Fibroblast of skin of abdomen (primary cell): ENCODE results near the gene MYADML2.

Source experiments
- DNase-seq: peaks from one replicate; pipeline ENCODE4 v3.0.0-alpha.2; 2013

The MYADML2 gene

DNA sequence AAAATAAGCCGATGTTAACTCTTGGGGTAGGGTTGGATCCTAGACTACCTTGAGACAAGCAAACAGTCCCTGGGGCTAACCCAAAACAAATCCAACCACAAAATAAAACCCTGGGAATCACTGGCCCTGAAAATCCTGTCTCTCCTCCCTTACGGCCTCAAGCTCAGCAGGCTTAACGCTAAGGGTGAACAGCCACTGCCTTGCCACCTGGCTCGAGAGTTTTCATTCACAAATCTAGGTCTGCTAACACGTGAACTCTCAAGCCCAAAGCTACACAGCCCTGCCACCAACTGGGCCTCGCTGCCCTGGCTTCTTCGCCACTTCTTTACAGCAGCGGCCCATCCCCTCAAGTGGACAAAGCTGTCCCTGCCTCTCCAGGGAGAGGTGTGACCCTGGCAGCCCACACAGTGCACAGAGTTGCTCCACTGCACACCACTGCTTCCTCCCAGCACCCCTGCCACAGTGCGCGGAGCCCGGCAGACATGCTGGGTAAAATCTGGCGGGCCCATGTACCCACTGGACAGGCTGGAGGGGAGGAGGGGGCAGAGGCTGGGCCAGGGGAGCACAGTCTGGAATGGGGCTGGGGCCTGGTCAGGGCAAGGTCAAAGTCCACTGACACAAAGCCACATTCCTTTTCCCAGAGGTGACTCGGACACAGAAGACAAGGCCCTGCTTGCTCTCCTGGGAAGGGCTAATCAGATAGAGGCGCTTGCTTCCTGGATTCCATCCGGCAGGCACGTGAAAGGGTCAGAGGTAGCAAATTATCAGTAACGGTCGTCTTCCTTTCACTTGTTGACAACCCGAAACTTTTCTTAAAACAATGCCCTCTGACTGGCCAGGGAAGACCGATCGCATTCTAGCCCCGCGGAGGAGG, 36.8 kb downstream of the MYADML2 start:
- DNase-seq, result no peak

DNA sequence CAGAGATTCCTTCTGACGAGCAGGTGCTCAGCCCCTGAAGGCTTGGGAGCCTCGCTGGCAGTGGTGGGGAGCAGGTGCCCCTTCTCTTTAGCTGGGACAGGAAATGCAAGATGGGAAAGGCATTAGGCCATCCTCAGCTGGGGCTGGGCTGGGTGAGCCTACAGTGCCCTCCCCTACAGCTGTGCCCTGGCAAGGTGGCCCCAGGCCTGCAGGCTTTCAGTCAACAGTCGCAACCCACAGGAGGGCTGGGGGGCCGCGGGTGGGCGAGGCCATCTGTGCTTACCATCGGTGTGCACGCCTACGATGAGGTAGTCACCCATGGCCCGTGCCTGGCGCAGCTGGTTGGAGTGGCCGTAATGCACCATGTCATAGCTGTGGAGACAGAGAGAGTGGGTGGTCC, 37.8 kb downstream of the MYADML2 start:
- no peak for DNase-seq

DNA sequence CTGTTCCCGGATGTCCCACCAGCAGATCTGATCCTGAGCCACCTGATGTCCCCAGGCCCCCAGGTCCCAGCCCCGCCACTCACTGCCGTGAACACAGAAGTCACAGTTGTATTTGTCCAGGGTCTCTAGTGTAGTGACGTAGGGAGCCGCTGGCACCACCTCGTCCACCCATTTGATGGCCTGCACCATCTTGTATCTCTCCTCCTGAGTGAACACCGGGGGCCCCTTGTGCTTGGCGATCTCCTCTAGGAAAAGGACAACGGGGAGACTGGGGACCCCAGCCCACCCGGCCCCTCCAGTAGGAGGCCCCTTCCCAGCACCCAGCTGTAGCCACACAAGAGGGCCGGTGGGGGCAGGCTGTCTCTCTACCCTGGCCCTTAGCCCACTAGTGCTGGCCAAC, 38.2 kb downstream of the MYADML2 start:
- DNase-seq, result no peak

DNA sequence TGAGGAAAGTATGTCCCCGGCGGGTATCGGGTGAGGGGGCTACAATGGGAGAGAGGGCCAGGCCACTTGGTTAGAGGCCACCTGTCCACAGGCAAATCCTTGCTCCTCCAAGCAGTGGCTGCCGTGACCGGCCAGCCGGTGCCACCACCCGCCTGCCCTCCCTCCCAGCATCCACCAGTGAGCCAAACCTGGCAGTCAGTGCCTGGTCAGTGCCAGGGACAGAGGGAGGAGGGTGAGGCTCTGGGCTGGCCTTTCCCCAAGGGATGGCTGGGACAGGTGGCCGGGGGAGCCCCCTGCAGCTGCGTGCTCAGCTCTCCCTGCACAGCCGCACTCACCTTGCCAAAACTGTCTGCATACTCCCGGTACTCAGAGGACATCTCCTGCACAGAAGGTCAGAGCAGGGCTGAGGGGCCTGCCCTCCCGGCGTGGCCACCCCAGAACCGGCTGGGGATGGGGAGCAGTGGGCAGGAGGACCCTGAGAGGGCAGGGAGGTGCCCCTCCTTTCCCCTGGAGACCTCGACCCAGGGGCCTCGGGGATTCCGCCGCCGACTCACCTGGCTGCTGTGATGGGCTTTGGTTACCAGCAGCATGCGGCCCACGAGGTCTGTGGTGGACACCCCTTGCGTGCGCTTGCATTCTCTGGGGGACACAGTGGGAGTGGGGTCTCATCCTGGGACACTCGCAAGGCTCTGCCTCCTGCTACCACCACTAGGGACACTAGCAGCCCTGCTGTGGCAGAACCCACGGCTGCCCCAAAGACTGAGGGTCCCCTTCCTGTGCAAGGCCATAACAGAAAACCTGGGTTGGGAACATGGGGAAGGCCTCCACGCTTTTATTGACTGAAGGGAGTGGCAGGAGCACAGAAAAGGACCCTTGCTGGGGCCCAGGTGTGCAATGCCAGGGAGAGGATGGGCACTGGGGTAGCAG, 39.6 kb downstream of the MYADML2 start:
- DNase-seq, result no peak

DNA sequence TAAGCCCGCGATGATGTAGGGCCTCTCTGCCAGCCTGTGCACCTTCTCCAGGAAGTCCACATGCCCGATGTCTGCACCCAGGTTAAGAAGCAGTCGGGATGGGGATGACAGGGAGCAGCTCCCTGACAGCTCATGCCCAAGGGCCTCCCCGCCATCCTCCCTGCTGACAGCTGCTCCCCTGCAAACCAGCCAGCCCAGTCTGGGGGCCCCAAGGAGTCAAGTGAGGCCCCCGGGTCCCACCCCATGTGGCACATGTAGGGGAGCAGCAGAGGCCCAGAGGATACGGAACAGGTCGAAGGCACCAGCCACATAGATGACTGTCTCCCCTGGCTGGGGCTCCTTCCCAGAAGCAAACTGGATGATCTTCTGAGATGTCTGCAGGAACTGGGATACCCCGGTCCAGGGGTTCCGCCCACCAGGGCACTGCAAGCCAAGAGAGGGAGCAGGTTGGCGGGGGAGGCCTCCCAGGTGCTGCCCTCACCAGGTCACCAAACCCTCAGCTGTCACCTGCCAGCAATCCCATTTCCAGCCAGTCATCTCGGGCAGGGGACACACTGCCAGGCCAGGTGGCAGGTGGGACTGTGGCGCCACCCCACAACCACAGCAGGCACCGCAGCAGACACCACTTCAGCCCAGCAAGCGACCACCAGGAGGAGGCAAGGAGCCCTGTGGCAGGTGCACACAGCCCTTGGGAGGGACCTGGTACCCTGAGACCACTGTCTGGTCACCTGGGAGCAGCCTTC, 40.4 kb downstream of the MYADML2 start:
- no peak for DNase-seq

DNA sequence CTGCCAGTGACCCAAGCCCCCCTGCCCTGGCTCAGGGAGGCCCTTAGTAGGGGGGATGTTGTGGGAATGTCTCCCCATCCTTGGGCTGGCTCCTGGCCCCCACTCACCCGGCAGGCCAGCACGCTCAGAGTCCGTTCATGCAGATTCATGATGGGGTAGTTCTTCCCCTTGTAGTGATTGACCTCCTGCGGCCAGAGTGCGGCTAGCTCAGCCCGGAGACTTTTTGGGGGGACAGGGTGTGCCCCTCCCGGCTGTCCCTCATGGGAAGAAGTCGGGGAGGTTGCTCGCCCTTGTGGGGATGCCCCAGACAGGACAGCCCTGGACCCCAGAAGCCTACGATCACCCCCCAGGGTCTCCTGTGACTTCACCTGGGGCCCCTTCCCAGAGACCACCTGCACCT, 41.0 kb downstream of the MYADML2 start:
- no peak for DNase-seq

DNA sequence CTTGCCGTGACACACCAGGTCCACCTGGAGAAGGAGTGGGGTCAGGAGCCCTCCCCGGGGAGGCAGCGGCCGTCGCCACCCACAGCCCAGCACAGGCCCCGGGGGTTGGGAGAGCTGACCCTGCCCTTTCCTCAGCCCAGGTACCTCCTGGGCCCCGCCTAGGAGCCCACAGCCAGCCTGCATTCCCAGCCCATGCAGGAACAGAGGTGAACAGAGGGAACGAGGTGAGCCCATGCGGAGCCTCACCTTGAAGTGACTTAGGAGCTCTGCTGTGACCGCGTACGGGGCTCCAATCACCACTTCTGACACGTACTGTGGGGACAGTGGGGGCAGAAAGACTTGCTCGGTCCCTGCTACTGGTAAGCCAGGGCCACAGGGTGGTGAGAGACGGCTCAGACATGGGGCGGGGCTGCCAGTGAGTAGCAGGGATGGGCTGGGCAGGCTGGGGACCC, 41.6 kb downstream of the MYADML2 start:
- DNase-seq, result no peak

DNA sequence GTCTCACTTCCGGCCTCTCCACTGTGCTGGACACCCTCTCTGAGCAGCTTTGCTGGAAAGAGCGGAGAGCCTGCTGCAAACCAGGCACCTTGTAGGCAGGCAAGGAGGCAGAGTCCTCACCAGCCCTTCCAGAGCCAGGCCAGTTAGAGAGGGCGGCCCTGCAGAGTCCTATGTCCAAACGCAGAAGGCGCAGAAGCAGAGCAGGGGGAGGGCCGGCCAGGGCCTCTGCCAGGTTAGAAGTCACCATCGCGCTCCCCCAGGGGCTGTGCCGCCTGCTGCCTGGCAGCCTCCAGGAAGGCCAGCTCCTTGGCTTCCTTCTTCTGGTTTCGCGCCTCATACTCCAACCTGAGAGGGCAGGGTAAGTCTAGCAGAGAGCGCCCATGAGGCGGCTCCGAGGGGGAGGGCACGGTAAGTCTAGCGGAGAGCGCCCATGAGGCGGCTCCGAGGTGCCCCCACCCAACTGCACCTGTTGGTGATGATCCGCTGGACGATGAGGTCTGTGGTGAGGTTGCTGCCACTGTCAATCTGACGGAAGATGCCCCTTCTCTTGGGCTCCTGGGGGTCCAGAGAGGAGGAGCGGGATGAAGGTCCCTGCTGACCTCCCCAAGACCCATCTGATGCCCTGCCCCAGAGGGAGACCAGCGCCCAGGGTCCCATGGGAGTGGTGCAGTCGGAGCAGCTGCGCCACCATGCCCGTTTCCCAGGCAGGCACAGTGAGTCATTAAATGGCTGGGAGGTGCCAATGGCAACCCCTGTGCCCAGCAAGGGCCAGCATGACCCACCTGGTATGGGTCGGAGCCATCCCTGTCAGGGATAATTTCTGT, 42.2 kb downstream of the MYADML2 start:
- no peak for DNase-seq

DNA sequence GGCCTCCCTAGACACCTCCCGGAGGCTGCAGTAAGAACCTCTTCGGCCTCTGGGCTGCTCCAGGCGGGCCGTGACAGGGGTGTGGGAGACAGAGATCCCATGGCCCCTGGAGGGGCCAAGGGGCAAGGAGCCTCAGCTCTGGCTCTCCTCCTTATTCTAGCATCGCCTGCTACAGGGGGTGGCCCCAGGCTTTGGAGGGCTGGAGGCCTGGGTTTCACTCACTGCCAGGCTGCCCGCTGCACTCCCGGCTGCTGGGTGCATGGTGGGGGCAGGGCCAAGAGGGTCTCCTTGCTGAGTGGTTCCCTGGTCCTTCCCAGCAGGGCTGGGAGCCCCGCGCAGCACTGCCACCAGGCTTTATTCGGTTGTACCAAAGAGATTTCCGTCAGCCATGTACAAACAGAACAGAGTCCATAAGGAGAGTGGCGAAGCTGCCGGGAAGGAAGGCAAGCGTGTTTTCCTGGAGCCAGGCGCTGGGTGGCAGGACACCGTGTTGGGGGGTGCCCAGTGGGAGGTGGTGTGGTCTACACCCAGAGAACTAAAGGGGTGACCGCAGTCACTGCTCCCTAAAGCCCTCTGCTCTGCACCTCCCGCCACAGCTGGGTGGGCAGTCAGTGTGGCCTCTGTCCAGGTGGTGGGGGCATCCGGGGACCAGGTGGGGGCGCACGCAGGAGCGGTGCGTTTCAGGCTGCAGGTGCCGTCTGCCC, 43.0 kb downstream of the MYADML2 start:
- DNase-seq, result no peak

DNA sequence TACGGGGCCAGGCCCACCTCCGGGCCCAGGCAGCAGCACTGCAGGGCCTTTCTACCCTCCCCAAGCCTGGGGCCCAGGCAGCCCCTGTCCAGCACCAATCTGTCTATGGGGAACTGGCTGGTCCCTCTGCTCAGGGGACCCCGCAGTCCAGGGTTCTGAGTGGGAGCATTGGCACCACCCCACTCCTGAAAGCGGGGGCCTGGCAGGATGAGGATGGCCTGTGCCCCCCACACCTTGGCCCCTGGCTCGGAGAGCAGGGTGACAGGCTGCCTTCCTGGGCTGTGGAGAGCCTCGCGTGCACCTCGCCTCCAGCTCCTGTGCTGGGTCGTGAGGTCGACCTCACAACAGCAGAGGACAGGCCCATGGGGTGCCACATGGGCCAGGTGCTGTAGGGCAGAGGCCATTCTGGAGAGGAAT, 43.6 kb downstream of the MYADML2 start:
- no peak for DNase-seq

DNA sequence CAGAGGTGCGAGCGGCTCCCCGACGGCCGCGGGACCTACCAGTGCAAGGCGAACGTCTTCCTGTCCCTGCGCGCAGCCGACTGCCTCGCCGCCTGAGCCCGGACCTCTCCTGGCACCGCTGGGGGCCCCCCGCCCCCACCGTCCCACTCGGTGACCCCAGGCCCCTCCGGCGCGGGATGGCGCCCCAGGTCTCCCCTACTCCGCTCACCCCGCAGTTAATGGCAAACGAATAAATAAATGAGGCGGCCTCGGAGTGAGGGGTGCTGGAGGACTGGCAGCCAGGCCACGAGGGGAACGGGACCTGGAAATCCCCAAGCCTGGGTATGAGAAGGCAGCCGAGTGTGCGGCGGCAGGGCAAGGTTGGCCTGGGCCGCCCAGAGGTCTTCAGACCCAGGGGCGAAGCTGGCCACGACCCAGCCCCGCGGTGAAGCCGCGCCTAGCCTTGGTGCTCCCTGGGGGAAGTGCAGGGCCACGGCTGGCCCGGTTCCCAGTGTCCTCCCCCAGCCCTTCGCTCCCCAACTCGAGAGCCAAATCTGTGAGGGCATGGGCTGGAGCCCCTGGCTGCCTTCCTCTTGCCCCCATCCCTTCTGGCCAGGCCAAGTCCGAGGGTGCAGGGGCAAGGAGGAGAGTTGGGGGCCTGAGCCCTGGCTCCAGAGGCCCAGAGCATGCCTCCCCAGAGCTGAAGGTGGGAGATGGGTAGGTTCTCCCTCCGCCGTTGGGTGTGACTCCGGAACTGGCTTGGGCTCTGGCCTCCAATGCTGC, 44.2 kb downstream of the MYADML2 start:
- DNase-seq, result no peak

DNA sequence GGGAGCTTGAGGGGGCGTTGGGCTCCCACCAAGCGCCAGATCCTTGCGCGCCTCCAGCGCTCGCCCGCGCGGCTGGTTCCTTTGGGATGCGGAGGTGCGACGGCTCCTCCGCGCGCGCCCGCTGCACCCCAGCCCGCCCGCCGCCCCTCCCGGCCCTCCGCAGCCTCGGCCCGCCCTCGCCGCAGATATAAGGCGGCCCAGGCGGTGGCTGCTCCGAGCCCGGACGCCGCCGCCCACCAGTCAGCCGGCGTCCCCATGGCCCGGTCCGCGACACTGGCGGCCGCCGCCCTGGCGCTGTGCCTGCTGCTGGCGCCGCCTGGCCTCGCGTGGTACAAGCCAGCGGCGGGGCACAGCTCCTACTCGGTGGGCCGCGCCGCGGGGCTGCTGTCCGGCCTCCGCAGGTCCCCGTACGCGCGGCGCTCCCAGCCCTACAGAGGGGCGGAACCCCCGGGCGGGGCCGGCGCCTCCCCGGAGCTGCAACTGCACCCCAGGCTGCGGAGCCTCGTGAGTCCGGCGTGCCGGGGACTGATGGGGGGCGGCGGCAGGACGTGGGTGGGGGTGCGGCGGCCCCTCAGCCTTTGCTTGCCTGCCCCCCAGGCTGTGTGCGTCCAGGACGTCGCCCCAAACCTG, 44.9 kb downstream of the MYADML2 start, which contains the start of gene NPB:
Gene NPB (plus strand): TSS at position 216 of the 630 bp plus-strand sequence. CDS start 40 bp downstream, at position 256.
- no peak for DNase-seq

DNA sequence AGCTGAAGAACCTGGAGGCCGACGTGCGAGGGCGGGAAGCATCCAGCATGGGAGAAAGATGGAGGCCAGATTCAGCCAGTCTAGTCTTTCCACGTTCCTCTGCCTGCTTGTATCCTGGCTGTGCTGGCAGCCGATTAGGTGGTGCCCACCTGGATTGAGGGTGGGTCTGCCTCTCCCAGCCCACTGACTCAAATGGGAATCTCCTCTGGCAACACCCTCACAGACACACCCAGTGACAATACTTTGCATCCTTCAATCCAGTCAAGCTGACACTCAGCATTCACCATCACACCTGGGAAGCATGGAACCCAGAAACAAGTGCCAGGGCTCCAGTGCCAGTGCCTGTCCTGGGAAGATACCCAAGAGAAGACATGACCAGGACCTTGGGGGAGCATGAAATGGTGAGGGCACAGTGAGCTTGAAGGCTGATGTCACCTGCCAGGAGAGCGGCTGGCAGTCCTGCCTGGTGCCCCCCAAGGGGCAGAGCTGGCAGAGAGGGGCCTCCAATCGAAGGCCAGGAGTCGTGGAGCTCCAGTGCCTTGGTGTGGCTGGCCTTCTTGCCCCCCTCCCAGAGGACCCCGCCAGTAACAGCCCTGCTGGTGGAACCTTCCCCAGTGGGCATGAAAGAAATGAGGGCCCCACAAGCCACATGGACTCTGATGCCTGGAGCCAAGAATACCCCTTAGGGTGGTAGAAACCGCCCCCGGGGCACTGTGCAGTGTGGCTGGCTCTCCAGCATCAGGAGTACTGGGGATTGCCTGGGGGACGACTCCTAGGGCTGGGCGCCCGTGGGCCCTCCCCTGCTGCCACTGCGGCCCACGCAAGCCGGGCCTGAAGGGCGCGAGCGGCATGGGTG, 45.6 kb downstream of the MYADML2 start:
- DNase-seq, result no peak

DNA sequence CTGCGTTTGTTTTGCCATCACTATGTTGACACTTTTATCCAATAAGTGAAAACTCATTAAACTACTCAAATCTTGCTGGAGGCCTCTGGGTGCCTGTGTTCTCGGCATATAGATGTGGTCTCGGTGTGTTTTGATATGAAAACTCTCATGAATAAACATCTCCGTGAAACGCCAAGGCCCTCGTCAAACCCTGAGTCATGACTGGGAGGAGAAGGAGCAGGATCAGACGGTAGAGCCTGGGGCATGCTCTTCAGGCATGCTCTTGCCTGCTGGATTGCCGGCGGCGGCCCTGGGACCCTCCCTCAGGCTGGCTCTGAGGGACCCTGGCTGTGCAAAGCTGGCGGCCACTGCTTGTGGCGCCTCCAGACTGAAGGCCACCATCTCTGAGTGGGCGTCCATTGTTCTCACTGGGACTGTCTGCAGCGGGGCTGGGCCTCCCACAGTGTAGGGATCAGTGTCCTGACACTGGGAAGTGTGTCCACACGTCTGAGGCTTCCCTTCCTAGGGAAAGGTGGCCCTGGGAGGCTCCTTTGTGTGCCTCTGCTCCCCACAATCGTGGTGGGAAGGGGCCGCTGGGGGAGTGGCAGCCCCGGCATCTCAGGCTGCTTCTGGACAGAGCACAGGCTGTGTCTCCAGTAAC, 46.7 kb downstream of the MYADML2 start:
- DNase-seq, result no peak

DNA sequence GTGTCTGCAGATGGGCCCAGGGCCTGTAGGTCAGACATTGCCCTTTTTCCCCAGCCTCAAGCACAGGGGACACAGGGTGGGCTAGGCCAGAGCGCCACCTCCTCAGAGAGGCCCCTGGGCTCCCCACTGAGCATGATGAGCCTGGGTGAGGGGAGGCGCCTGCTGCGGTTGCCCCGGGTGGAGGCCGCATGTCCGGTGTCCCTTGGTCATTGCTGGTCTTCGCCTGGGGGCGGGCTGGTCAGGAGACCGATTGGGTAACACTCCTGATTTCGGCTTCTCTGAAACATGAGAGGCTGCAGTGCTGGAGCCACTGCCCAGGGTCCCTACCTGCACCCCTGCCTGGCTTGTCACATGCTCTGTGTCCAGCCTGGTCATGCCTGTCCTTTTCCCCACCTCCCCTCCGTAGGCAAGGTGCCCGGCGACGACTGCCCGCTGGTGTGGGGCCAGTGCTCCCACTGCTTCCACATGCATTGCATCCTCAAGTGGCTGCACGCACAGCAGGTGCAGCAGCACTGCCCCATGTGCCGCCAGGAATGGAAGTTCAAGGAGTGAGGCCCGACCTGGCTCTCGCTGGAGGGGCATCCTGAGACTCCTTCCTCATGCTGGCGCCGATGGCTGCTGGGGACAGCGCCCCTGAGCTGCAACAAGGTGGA, 47.4 kb downstream of the MYADML2 start:
- DNase-seq, result no peak

DNA sequence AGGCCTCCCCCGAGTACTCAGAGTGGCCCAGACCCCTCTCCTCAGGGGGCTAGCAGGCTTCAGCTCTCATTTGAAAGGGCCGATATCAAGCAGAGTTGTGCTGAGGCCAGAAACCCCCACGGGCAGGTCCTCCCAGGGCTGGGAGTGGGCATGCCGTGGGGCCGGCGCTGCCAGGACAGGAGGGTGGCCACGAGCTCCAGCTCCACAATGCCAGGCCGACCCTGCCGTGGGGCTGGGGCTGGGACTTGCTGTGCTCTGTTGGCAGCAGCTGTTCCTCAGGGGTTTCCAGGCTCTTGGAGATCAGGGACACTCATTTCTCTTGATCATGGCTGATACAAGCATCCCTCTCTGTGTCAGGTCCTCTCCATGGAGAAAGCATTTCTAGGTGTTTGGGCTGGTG, 48.1 kb downstream of the MYADML2 start:
- no peak for DNase-seq

DNA sequence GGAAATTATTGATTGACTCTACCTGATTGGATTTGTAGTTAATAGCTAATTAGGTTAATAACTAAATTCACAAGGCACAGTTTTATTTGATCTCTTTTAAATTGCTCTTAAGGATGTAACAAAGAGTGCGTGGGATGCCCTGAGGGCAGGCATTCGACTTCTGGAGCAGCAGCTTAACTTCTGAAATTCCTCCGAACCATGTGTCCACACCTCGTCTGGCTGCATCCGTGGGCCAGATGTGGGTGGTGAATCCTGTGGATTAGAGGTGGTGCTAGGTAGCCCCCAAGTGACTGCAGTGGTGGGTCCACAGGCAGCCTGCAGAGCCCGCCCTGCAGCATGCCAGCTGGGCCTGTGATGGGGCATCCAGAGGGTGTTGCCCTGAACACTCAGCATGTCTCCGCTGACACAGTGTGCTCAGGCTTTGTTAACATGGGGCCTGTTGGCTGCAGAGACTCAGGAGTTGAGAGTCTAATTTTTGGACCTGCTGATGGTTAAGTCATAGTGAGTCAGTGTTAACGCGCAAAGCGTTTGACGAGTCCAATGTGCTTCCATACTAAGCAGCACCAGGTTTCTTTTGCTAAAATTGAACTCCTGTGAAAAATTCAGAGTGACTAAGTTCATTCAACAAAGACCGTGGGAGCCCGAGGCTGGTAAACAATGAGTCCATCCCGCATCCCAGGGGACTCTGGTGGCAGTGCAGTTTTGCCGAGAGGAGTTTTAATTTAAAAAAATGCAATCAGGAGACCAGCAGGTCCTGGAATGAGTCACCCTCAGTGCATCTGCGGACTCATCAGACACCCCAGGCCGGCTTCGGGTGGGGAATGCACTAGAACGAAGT, 48.8 kb downstream of the MYADML2 start:
- peak; percentile 85 for DNase-seq
